NCI-H1694 (cell line): ENCODE results near the gene UVRAG.

ENCODE experiments used
- DNase-seq: peaks from one replicate; lab custom pipeline; 2025; lab: John Stamatoyannopoulos, UW

UVRAG gene

GRCh38 chr11:76172583-76172982, 357.6 kb downstream of the UVRAG start:
- DNase-seq = peak; percentile 51

DNA sequence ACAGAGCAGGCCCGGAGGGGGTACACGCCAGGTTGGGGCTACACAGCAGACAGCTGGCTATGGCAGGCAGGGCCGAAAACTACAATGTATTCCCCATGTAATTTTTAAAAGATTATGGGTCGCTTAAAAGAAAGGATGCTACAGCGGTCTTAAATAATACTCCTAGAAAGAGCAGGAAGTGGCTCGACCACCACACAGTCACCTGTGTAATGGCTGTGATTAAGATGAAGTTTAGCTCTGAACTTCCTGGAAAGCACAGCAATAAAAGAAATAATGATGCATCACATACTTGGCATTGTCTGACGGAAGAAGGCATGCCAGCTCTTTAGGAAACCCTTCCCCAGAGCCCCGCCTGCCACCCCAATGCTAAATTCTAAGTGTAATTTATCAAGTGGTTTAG, 358.7 kb downstream of the UVRAG start:
- no peak for DNase-seq

DNA sequence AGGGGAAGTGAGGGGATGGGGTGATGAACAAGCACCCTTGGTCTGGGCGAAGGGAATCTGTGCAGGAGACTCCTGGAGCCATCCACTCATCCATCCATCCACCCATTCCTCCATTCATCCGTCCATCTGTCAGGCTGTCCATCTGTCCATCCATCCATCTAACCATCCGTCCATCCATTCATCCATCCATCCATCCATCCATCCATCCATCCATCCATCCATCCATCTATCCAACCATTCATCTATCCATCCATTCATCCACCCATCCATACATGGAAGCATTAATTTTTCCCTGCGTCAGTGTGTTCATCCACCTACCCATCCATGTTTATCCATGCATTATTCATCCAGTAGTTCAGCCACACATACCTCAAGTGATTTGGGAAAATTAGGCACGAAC, 359.3 kb downstream of the UVRAG start:
- DNase-seq = no peak

DNA sequence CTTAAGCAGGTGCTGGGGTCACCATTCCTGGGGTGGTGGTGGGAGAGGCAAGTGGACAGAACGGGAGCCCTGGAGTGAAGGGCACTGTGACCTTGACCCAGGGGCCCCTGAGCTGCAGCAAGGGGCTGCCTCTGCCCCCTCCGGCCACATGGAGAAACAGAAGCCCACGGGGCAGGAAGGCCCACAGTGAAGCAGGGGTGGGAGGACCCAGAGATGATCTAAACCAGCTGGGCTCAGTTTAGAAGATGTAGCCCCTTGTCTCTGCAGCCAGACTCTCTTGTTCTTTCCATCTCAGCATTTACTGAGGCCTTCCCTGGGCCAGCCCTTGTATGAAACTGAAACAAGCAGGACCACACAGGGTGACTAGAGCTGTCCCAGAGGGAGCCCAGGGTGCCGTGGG, 360.8 kb downstream of the UVRAG start:
- DNase-seq = no peak

DNA sequence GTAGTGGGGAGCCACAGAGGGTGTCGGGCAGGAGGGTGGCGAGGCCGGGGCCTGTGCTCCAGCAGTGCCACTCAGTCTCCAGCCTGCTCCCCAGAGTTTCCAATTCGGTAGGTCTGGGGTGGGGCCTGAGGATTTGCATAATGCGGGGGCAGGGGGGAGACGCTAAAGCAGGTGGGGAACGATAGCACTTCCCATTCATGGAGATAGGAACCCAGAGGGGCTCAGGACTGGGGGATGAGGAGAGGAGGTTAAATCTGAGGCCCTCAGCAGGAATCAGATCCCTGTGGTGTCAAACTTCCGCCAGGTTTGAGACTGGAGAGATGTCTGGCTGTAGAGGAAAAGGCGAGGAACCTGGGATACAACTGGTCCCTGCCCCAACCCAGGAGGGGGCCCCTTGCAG, 361.5 kb downstream of the UVRAG start:
- no peak for DNase-seq

DNA sequence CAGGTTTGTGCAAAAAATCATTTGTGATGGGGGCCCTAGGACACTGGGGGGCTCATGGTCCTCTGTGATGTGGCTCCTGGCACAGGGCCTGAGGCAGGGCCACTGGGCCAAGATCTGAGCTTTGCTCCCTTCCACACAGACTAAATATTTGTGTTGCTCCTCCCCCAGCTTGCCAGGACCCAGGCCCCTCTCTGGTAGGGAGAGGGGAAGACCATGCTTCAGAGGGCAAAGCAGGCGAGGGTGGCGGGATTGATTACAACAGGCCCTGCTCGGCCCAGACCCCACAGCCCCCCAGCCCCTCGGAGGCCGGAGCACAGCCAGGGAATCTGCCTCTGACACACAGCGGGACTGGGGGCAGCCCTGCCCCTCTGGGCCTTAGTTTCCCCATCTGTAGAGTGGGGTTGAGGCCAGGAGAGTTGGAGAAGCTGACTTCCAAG, 362.3 kb downstream of the UVRAG start:
- DNase-seq = no peak

- DNase-seq = no peak
Measured at GRCh38 chr11:76179147-76179546, 364.1 kb downstream of the UVRAG start.

- DNase-seq = no peak
Measured at GRCh38 chr11:76181371-76181770, 366.4 kb downstream of the UVRAG start.

DNA sequence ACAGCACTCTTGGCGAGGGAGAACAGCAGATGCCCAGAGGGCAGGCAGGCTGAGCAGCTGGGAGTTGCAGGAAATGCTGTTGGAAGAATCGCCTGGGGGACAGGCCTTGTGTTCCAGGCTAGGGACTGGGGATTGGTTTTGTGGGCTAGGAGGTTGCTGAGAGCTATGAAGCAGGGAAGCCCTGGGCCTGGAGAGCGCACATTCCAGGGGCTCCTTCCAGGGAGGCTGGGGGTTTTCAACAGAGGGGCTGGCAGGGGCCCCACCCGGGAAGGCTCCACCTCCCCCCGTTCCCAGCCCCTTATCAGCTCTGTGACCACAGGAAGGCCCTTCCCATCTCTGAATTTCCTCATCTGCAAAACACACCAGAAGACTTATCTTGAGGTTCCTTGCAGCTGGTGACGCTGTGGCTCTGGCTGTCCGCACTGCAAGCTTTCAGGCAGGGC, 369.6 kb downstream of the UVRAG start:
- DNase-seq = peak; percentile 34

GRCh38 chr11:76185511-76185910, 370.5 kb downstream of the UVRAG start:
- DNase-seq = no peak

DNA sequence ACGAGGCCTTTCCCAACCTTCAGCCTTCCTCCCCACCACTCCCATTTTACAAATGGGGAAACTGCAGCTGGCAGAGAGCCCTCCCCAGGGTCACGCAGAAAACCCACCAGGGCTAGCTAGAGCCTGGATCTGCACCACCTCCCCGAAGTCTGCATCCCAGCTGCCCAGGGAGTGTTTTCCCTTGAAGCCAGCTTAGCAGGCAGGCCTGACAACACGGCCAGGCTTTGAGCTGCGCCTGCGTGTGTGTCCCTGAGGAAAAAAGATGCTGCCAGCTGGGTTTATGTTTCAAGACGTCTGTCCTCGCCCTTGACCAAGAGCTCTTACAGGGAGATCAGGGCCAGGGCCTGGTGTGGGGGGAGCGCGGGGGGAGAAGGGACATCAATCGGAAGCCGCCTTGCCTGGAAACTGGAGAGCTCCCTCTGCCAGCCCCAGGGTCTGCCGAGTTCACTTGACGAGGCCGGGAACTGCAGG, 371.0 kb downstream of the UVRAG start:
- no peak for DNase-seq

DNA sequence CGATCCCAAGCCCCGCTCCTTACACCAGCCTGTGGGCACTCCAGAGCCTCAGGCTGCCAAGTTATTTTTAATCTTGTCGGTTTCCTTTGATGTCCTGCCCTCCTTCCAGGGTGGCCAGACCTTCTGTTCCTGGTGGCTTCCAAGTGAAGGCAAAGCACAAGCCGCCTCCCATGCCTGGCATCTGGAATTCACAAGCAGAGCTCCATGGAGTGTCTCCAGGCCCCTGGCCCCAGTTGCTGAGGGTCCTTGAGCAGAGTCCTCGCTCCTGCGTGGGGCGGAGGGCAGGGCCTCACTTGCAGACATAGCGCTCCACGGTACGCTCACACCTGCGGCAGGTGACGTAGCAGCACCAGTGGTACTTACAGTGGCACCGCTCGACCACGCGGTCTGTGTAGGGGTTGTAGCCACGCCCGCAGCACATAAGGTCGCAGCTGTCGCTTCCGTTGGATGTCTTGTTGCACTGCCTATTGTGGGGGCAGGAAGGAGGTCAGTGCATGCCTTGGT, 371.8 kb downstream of the UVRAG start:
- no peak for DNase-seq

DNA sequence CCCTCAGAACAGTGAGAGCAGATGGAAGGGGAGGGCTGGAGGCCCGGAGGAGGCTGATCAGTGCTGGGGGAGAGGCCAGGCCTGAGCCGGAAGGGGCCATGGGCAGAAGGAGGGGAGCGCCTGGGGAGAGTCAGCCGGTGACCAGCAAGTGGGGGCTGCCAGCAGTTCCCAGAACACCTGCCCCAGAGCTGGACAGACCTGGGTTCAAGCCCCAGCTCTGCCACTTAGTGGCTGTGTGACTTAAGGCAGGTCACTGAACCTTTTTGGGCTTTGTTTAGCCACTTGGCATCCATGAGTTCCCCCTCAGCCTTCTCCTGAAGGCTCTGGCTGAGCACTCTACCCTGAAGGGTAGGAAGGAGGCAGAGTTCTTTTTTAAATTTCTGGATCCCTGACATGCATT, 373.9 kb downstream of the UVRAG start:
- DNase-seq = no peak

DNA sequence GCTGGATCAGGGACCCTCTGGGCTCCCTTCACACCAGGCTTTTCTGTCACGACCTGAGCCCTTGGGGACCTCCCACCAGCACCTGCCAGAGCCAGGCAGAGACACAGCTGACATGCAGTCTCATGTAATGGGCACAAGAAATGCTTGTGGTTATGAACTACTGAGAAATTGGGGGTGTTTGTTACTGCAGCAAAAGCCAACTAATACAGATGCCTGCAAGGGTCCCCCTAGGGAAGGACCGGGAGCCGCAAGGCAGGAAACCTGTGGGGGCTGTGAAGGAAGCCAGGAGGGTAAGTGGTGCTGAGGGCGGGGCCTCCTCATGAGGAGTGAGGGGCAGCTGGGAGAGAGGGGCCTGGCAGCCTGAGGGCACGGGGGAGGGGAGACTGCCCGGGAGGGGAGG, 374.7 kb downstream of the UVRAG start:
- no peak for DNase-seq

DNA sequence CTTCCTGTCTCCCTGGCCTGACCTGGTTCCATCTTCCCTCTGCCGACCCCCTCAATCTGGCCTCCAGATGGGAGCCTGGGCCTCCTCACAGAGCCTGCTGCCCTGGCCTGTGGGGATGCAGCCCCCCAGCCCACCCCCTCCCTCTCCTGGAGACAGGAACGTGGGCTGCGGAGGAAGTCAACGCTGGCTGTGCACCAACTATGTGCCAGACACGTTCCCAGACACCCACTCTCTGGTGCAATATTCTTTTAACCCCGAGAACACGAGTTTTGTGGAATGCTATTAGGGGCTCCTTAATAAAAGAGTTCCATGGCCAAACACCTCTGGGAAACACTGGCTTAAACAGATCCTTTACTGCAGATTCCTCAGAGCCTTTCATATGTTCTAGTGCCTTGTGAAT, 375.4 kb downstream of the UVRAG start:
- no peak for DNase-seq
